HEK293T (cell line): ENCODE data around the gene PDE10A.

Experiments used
- ARNT ChIP-seq: fragments of 450-650 bp; IDR thresholded peaks from 2 replicates; pipeline ENCODE4 v1.6.1; 2017; ENCODE audit warnings: mild to moderate bottlenecking
- HDGF ChIP-seq: fragments of 450-650 bp; IDR thresholded peaks from 2 replicates; pipeline ENCODE4 v1.6.1; 2017; ENCODE audit warnings: antibody characterized with exemption, borderline replicate concordance
- ZNF384 ChIP-seq: fragments of 450-650 bp; IDR thresholded peaks from 2 replicates; pipeline ENCODE4 v1.6.1; 2016

DNA sequence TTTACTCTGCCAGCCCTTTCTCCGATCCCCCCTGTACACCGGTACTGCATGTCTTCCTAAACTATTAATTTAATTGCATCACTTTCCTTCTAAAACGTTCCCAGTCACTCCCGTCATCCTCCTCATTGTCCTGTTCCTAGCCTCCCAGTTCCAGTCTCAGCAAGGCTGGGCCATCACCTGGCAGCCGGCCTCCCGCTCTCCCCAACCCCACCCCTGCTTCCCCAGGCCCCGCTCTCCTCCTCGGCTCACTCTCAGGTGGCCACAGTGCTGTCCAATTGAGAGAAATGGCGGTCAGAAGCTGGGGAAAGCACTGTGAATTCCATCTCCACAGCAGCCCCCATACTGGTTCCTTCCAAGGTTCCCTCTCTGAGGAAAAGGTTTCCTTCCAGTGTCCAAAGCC, 8.9 kb downstream of the PDE10A start:
- no peak for TF ChIP-seq HDGF
- no peak for TF ChIP-seq ARNT
- no peak for TF ChIP-seq ZNF384
